Kidney epithelial cell (primary cell): Measurements from ENCODE around the gene COL26A1. TPM values are rescaled to one million over a fixed set of nuclear protein-coding genes. Genes with fewer than 3 reads are reported as not detected.

Experiments used
- DNase-seq: peaks from one replicate; pipeline ENCODE4 v3.0.0-alpha.2; 2010; ENCODE audit warnings: low read depth
- H3K27me3 ChIP-seq: 2 replicates; pipeline ENCODE4 v1.6.0; 2011; ENCODE audit warnings: low read length; ENCODE audit not compliant: control insufficient read depth, insufficient read depth
- H3K36me3 ChIP-seq: 2 replicates; pipeline ENCODE4 v1.5.1; 2011; ENCODE audit warnings: low read length; ENCODE audit not compliant: control insufficient read depth, insufficient read depth
- H3K4me3 ChIP-seq: 2 replicates; pipeline ENCODE4 v1.5.1; 2011; ENCODE audit warnings: low read depth, mild to moderate bottlenecking, control low read depth, low read length
- CTCF ChIP-seq: IDR thresholded peaks from 2 replicates; pipeline ENCODE4 v1.5.1; 2011; ENCODE audit warnings: mild to moderate bottlenecking, moderate library complexity, low read length, control low read depth, inconsistent platforms; ENCODE audit not compliant: insufficient read depth, poor library complexity, severe bottlenecking
- total RNA-seq: library from RNA; depleted of rRNA; stranded (reverse); fragments of >200 nt; gene quantifications from 2 replicates; pipeline ENCODE4 v1.2.3, GENCODE V29; 2015

The COL26A1 gene
- total RNA-seq, 1 donor from 2014 or later = 0.42 TPM

- DNase-seq = no peak
- H3K4me3 ChIP-seq = no peak overlapping the region
- H3K27me3 ChIP-seq = peaks cover 19% of the 10 kb centered on the region
- no peaks in the 10 kb centered on the region for H3K36me3 ChIP-seq
- TF ChIP-seq CTCF = no peak
Observed at GRCh38 chr7:101563943-101564777, 201.5 kb downstream of the COL26A1 start.

DNA sequence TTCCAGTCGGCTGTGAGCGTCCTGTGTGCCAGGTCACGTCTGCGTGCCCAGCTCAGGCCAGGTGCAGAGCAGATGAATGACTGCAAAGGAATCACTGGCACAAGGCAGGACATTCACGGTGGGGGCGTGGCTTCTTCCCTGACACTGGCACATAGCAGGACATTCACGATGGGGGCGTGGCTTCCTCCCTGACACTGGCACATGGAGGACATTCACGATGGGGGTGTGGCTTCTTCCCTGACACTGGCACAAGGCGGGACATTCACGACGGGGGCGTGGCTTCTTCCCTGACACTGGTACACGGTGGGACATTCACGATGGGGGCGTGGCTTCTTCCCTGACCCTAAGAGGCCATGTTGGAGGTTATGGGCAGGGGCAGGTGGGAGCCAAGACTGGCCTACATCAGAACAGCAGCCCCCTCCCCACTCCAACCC, 202.1 kb downstream of the COL26A1 start:
- no peak for DNase-seq
- TF ChIP-seq CTCF = no peak
- Histone ChIP-seq H3K27me3 (peaks cover 19% of the 10 kb centered on the region), H3K4me3 (no peak overlapping the region), H3K36me3 (no peaks in the 10 kb centered on the region)

DNA sequence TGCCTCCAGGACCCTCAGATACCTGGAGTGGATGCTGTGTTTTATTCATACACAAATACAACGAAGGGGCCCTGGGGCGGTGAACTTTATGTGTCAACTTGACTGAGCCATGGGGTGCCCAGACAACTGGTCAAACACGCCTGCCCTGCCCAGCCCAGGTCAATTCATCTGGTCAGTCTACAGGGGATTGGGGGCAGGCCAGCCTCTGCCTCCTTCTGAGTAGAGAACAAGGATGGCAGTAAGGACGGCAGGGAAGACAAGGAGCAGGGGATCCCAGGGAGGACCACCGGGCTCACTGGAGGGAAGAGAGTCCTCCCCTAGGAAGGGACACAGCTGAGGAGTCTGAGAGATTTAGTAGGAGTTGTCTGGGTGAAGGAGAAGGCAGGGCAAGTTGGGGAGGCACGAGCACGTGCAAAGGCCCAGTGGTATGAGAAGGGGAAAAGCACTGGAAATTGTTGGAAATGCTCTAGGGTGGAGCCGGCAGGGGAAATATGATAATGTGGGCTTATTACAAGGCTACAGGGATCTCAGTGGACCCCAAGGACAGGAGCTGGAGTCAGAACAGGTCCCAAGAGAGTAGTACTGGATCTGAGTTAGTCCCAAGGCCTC, 203.0 kb downstream of the COL26A1 start:
- no peak for TF ChIP-seq CTCF

DNA sequence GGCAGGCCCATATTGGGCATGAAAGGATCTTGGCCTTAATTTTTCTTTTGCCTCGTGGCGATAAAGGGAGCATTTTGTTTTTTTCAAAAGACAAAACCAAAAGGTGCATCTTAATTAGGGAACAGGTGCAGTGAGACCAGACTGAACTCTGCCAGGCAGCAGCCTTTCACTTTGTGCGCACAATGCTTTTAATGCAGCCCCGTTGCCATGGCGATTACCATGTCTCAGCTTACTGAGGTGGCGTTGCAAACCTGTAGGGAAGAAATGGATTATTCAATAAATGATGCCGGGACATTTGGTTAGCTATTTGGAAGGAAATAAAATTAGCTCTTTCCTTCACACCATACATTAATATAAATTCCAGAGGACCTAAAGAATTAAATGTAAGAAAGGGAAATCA, 204.6 kb downstream of the COL26A1 start:
- Histone ChIP-seq H3K36me3 (no peaks in the 10 kb centered on the region), H3K4me3 (no peak overlapping the region), H3K27me3 (peaks cover 11% of the 10 kb centered on the region)
- no peak for DNase-seq
- no peak for TF ChIP-seq CTCF

More for the DNA sequence above, 203.0 kb downstream of the COL26A1 start:
- Histone ChIP-seq H3K27me3 (peaks cover 19% of the 10 kb centered on the region), H3K4me3 (no peak overlapping the region), H3K36me3 (no peaks in the 10 kb centered on the region)
- DNase-seq = no peak

- TF ChIP-seq CTCF = no peak
- no peak for DNase-seq
- H3K36me3 ChIP-seq = no peaks in the 10 kb centered on the region
- peaks cover 2% of the 10 kb centered on the region for H3K27me3 ChIP-seq
- H3K4me3 ChIP-seq = no peak overlapping the region
Observed at GRCh38 chr7:101572156-101572555, 209.5 kb downstream of the COL26A1 start.
